Anterior cingulate cortex (tissue), 58 donors: ENCODE data around the gene SNRNP35.

Experiments used
- DNase-seq, 58 donors: peaks; one replicate each; lab custom pipeline; 2025; lab: John Stamatoyannopoulos, UW

The SNRNP35 gene

GRCh38 chr12:123483602-123484248 is 25.8 kb downstream of the SNRNP35 start:
- DNase-seq: no peak

GRCh38 chr12:123485756-123486155 is 27.8 kb downstream of the SNRNP35 start:
- DNase-seq: peak in 42 of 58 donors; percentile 7 to 83 (median 47)

DNA sequence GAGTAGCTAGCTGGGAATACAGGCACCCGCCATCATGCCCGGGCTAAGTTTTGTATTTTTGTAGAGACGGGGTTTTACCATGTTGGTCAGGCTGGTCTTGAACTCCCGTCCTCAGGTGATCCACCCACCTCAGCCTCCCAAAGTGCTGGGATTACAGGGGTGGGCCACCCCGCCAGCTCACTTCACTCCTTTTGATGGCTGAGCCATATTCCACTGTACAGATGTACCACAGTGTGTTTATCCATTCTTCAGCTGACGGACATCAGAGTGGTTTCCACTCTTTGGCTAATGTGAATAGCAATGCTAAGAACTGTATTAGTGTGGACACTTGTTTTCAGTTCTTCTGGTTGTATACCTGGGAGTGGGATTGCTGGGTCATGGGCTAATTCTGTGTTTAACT is 29.5 kb downstream of the SNRNP35 start:
- no peak for DNase-seq

GRCh38 chr12:123488539-123489230 is 30.7 kb downstream of the SNRNP35 start:
- peak in 2 of 58 donors; percentile 11 to 16 for DNase-seq

DNA sequence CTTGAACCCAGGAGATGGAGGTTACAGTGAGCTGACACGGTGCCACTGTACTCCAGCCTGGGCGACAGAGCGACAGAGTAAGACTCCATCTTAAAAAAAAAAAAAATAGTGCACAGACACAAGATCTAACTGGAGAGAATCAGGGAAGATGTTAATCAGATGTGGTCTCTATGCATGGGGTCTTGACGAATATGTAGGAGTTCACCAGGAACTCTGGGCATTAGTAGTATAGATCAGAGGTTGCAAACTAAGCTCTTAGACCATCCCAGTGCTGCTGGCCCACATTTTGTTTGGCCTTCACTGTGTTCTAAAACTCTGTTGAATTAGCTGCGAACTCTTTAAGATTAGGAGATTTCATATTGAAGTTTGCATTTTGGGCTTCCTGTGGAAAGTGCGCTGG is 31.6 kb downstream of the SNRNP35 start:
- DNase-seq: no peak

GRCh38 chr12:123490089-123490488 is 32.1 kb downstream of the SNRNP35 start:
- no peak for DNase-seq

GRCh38 chr12:123491056-123491455 is 33.1 kb downstream of the SNRNP35 start:
- no peak for DNase-seq

DNA sequence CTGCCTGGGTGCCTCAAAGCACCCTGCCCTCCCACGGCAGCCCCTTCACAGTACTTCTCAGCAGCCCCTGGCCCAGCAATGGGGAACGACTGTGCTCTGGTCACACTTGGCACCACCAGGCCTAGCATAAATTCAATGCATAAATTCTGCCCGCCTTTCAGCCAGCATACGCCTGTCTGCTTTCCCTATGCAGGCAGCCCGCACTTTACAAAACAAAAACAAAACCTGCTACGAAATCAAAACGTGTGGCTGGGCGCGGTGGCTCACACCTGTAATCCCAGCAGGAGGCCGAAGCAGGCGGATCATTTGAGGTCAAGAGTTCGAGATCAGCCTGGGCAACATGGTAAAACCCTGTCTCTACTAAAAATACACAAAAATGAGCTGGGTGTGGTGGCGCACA is 33.5 kb downstream of the SNRNP35 start:
- no peak for DNase-seq

GRCh38 chr12:123492339-123493039 is 34.5 kb downstream of the SNRNP35 start:
- DNase-seq: peak in 2 of 58 donors; percentile 10 to 19

- no peak for DNase-seq
Measured at GRCh38 chr12:123494124-123494851, 36.3 kb downstream of the SNRNP35 start.

- no peak for DNase-seq
Measured at GRCh38 chr12:123497065-123497464, 39.1 kb downstream of the SNRNP35 start.

DNA sequence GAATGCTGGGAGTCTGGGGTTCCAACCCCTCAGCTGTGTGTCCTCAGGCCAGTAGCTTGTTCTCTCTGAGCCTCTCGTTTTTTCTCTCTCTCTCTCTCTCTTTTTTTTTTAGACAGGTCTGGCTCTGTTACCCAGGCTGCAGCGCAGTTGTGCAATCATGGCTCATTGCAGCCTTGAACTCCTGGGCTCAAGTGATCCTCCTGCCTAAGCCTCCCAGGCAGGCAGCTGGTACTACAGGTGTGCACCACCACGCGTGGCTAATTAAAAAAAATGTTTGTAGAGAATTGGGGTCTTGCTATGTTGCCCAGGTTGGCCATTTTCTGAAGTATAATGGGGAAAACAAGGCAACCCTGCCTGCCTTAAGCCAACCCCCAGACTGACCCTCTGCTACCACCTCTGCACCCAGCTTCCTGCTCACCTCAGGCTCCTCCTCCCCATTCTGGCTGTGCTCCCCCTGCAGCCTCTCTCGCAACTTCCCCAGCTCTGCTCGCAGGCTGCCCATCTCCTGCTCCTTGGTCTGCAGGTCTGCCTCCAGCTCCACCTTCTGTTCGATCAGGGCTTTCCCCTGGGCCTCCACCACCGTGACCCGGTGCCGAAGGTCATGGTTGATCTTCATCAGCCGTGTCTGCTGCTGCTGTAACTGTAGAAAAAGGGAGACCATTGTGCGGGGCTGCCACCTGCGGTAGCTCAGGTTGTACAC is 40.3 kb downstream of the SNRNP35 start:
- no peak for DNase-seq

GRCh38 chr12:123499332-123499731 is 41.4 kb downstream of the SNRNP35 start:
- DNase-seq: no peak

DNA sequence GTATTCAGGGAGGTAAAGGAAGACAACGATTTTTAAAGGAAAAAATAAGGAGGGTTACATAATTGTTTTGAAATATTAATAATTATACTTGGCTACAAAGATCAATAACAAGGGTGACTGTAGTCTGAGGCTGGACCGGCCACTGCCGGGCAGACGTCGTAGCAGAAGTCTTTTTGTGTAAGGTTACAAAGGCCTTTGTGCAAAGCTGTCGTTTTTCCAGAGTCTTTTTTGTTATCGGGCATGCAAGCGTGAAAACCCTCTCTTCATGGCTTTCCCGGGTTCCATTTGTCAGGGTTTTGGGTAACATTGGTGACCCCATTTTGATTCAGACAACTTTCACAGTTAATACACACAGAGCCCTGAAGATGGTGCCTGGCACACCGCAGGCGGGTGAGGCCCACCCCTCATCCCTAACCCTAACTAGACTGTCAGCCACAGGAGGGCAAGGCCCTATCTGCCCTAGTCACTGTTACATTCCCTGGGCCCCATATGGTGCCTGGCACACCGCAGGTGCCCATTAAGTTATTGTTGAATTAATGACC is 44.3 kb downstream of the SNRNP35 start:
- peak in 28 of 58 donors; percentile 6 to 70 (median 36) for DNase-seq

DNA sequence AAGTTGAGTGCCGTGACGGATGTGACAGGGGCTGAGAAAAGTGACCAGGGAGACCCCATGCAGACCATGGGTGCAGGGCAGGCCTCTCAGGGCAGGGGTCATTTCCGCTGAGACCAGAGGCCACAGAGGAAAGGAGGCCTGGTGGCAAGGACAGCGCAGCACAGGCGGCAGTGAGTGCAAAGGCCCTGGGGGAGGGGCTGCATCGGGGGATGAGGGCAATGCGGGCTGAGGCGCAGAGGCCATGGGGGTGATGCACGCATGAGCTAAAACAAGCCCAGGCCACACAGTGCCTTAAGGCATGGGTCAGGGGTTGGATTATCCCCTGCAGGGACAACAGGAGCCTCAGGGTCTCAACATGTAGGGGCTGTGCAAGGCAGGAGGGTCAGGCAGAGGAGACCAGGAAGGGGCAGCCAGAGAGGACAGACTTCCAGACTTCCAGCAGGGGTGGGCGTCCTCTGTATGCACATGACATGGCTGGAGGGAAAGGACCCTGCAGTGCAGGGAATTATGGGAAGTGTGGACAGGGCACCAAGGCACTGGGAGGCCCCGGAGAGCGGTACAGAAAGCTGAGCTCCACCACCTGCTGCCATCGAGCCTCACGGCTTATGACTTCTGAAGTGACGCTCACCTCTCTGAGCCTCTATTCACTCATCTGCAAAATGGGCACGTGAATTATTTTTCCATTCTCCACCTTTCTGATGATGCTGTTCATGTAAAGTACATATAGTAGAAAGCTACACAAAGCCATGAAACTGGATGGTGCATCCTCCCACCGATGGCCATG is 48.3 kb downstream of the SNRNP35 start:
- no peak for DNase-seq

- no peak for DNase-seq
Measured at GRCh38 chr12:123506843-123507236, 48.9 kb downstream of the SNRNP35 start.

- DNase-seq: no peak
Measured at GRCh38 chr12:123512838-123513665, 55.1 kb downstream of the SNRNP35 start.

- DNase-seq: no peak
Measured at GRCh38 chr12:123513805-123514204, 55.9 kb downstream of the SNRNP35 start.
